HL-60/S4 treated with phorbol 12-myristate 13-acetate at 8.2 ng/mL for 4 days and 3 days (cell line): ENCODE measurements around the gene PIGQ.

Source experiments
- in situ Hi-C: fragments of 300-500 bp; cut with MboI; formaldehyde crosslinking; loops from 2 replicates; pipeline ENCODE4 v1.15.0; 2022; ENCODE audit warnings: low sequenced_read_pairs

Gene PIGQ

DNA sequence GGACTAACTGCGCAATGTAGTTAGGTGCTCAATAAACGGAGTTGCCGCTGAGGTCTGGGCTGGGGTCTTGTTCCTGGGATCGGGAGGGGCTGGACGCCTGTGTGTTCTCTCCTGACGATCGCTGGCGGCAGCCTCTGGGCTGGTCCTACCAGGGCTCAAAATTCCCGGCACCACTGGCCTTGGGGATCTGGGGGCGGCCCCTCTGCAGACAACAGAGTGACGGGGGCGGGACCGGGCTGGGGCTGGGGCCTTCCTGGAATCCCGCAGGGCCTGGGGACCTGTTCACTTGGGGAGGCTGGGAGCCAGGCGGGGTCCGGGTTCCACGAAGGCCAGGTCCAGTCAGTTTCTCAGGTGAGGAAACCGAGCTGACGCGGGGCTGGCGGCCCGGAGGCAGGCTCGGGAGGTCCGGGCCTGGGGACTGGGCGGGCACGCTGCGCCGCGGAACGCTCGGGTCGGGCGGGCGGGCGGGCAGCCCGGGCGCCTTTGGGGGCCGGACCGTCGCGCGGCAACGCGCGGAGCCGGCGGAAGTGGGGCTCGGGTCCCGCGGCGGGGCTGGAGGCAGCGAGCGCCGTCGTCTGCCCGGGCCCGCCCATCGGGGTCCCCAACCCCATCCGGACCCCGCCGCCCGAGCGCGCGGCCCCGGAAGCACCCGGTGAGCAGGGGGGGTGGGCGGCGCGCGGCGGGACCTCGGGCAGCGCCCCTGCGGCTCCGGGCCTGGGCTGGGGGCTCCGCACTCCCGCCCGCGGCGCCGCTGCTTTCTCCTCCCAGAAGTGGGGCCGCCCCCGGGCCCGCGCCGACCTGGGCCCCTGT, at the start of gene PIGQ:
Gene PIGQ (plus strand): TSS at position 524 of the 810 bp plus-strand sequence. CDS start 4,107 bp downstream, outside the sequence.
- in situ Hi-C loops: no loop called here

DNA sequence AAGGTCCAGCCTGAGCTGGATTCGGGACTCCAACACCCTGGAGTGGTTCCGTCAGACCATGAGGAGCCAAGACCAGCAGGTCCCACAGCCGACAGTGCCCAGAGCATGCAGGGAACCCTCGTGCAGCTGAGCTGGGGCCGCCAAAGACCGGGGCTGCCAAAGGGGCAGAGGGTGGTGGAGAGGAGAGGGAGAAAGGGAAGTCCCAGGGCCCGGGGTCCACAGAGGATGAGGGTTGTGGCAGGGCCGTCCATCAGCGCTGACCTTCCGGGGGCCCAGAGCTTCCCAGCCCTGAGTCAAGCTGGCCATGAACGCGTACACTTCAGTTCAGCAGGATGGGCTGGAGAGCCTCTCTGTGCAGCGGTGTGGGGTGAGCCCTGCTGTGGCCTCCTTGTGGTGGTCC, 48.9 kb upstream of the PIGQ start:
- in situ Hi-C loops: no loop called here

DNA sequence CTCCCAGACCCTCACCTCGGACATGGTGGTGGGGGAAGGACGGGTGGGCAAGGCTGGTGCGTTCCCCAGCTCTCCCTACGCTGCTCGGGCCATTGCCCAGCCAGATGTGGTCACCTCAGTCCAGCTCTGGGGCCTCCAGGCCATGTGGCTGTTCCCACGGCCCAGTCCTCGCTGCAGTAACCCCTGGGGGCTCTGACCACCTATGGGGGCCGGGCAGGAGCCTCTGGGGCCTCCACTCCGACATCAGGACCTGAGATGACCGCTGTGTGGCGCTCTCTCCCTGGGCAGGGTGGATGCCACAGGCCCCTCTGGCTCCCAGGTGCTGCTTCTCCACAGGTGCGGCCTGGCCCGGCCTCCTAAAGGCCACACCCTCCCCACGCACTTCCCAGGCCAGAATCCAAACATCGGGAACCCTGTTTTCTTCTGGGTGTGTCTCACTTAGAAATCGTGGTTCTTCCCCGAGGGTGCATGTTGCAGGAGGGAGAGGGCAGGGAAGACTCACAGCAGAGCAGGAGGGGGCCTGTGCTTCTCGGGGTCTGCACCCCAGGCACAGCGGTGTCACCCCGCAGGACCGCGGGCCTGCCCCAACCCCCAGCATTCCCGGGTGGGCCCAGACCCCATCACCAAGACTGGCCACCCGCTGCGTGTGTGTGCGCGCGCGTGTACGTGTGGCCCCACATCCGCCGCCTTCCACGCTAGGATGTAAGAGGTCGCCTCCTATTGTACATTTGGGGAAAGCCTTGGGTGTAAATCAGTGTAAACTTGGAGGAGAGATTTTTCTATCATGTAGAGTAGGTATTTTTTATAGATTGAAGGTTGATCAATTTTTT, 48.2 kb upstream of the PIGQ start:
- in situ Hi-C loops: no loop called here

- in situ Hi-C loops: no loop called here
Measured at GRCh38 chr16:522320-523096, 47.3 kb upstream of the PIGQ start.

DNA sequence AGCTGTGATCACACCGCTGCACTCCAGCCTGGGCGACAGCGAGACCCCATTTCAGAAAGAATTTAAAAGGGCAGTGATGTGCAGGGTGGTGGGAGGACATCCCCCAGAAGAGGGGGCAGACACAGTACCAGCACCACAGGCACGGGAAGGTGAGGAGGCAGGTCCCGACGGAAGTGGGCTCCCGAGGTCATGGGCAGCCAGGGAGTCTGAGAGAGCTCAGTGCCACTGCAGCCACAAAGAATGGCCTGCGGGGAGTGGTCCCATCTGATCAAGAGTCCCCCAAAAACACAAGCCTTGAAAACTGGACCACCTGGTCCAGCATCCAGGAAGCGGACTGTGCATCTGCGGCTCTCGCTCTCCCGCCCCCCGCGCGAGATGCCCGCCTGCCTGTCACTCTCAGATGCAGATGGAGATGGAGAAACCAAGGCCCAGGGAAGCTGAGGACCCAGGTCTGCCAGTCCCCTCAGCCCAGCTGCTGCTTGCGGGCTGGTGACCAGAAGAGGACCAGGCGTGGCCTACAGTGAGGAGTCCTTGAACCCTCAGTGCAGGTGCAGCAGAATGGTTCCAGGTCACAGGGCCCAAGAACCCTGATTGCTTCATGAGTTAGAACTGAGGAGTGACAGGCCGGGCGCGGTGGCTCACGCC, 46.5 kb upstream of the PIGQ start:
- in situ Hi-C loops: no loop called here

DNA sequence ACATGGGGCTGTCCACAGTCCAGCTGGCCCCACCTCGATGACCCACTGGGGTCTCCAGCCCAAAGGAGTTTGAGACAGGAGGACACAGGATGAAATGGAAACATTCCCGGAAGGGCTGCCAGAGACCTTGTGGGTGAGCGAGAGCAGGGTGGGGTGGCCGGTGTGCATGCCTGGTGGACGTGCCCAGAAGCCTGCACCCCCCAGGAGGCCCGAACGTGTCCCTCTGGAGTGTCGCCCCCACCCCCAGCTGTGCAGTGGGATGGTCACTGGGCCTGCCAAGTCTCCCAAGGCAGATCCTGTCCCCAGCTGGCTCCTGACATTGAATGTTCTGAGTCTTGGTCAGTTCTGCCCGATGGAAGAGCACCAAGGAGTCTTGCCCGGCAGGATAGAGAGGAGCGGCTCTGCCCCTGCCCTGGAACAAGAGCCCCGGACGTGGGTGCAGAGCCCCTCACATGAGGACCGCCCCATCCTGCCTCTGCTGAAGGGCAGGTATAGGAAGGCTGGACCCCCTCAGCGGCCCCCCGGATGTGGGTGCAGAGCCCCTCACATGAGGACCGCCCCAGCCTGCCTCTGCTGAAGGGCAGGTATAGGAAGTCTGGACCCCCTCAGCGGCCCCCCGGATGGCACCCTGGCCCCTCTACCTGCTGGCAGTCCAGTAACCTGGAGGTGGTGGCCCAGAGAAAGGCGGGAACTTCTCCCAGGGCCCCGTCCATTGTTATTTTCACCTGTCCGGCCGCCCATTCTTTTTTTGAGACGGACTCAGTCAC, 45.3 kb upstream of the PIGQ start:
- in situ Hi-C loops: no loop called here

DNA sequence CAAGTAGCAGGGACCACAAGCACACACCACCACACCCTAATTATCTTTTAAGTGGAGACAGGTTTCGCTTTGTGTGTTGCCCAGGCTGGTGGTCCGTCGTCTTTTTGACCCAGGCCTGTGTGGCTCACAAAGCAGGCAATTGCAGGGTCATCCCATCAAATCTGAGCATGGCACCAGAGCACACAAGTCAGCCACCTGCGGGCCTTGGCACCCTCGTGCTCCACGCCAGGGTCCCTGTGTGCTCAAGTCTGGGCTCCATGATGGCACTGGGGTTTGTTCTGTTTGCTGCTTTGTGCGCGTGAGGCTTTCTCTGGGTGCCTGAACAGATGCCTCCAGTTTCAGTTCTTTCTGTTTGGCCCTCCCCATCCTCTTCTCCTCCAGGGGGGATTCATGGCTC, 44.6 kb upstream of the PIGQ start:
- in situ Hi-C loops: no loop called here

DNA sequence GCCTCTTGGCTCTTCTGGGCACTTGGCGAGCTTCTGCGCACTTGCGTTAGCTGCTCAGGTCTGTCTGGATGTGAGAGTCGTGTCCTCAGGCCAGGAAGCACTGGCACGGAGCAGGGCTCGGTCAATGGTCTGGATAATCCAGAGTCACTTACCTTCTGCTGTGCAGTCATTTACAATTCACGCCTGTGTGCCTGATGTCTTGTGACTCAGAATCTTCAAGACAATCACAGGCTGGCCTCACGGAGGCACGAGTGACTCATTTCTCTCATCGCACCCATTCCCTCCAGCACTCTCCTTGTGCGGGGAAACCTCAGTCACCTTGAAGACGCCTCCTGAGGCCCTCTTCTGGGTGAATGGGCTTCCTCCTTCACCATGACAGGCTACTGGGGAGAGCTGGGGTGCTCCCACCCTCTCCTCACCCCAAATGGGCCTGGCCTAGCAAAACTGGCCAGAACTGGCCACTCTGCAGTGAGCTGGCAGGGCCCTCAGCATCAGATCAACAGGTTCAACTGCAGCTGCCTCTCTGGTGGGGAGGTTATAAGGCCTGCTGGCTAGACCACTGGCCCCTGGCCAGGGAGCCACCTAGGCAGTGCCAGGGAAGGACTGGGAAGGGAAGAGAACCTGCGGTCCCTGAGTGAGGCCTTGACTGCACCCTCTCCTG, 44.1 kb upstream of the PIGQ start:
- in situ Hi-C loops: no loop called here

DNA sequence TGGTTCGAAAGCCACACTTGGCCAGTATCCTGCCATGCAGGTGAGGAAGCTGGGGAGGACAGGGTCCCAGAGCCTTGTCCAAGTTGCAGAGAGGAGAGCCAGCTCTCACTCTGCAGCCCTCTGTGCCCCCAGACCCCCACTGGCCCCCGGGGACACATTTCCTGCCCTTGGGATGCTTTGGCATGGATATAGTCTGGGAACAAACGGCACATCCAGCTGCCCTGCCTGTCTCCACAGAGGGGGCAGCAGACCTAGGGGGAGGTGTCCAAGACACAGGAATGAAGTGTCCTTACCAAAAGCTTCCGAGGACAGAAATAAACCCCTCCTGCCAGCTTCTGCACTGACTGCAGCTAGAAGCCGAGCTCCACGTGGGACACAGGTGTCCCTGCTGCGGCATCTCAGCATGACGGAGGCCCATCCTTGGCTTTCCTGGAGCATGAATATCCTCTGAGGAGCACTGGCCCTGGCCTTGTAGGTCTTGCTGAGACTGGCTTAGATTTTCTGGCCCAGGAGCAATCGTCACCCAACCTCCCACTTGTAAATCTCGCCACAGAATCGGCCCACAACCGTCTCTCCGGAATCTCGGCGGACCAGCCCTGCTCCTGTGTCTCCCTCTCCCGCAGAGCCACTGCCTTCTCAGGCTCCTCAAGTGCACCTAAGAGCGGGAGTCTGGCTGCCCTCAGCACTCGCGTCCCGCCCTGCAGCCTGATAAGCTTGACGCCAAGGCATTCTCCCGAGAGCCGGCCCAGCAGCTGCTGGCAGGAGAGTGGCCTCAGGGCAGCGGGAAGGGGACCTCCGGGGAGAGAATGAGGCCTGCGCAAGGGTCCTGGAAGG, 43.4 kb upstream of the PIGQ start:
- in situ Hi-C loops: no loop called here

GRCh38 chr16:527015-527903, 42.5 kb upstream of the PIGQ start, which contains the start of gene CAPN15:
Gene CAPN15, plus strand, starts transcription at chr16:527712. Its CDS starts 19,127 bp downstream, at chr16:546839.
- in situ Hi-C loops: no loop called here

DNA sequence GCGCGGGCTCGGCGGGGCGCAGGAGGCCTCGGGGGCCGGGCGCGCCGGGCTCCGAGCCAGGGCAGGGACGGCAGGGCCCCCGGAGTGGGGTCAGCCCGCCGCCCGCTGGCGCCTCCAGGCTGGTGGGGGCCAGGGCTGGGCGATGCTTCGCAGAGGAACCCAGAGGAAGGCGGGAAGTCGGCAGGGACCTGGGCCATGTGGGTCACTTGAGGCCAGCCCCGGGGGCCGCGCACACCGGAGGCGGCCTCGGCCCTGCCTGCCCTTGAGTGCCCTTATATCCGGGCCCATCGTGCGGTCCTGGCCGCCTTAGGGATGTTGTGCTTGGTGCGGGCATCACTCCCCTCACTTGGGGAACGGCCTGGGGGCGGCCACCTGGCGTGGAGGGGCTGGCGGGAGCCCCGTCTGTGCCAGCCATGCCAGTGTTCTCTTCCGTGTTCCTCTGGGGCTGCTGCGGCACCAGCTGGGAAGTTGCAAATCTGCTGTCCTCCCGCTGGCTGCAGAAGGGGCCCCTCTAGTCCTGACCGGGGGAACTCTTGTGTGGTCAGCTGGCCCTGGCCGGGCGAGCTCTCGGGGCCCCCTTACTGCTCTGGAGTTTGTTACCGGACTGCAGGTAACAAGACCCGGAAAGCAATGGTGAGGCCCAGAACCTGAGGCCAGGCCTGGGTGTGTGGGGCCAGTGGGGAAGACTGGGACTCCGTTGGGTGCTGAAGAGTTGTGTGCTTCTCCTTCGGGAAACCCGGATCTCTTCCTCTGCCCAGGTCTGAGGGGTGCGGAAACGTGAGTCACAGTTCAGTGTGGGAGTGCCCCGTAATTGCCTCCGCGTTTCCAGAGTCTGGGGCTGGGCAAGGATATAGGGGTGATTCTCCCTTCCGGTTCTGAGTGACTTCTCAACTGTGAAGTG, 41.4 kb upstream of the PIGQ start:
- in situ Hi-C loops: no loop called here

- in situ Hi-C loops: no loop called here
Measured at GRCh38 chr16:529012-529575, 40.7 kb upstream of the PIGQ start.

- in situ Hi-C loops: no loop called here
Measured at GRCh38 chr16:530111-530817, 39.5 kb upstream of the PIGQ start.

- in situ Hi-C loops: no loop called here
Measured at GRCh38 chr16:531494-532125, 38.2 kb upstream of the PIGQ start.
